A673 (cell line): ENCODE measurements around the gene PDCD1.
"Not testable (repeated sequence)": the region's sequence is repeated elsewhere in the genome, so short reads cannot be mapped to it uniquely, and the experiment has no call there.

Experiments
- CTCF ChIP-seq: fragments of 300-800, 200-600 bp; sonication (generic); conservative IDR thresholded peaks from 2 replicates; pipeline ENCODE4 v1.5.1; 2017; ENCODE audit warnings: low read depth, mild to moderate bottlenecking, antibody characterized with exemption, low read length, moderate library complexity, mixed read lengths
- EZH2 ChIP-seq: fragments of 200-600 bp; sonication (generic); IDR thresholded peaks from 2 replicates; pipeline ENCODE4 v1.6.1; 2017; ENCODE audit warnings: borderline replicate concordance, low read depth, mild to moderate bottlenecking, mixed read lengths, antibody characterized with exemption, low read length; ENCODE audit not compliant: poor library complexity, severe bottlenecking

GRCh38 chr2:241906378-241906770 lies 47.7 kb upstream of the PDCD1 start:
- not testable (repeated sequence) for TF ChIP-seq CTCF, EZH2
